HepG2 (cell line): ENCODE data around the gene TCEA3. TPM values are rescaled to one million over a fixed set of nuclear protein-coding genes. Genes with fewer than 3 reads are reported as not detected.
A peak's percentile ranks its signal among the peaks of the same experiment; 100 is the strongest.

Experiments used
- BORCS8-MEF2B ChIP-seq: sonication (generic); formaldehyde crosslinking; IDR thresholded peaks from 2 replicates; pipeline ENCODE4 v1.8.0; 2022; ENCODE audit warnings: mild to moderate bottlenecking, missing genetic modification reagents
- CREM ChIP-seq, 2 experiments: sonication (generic) in 1 of 2; formaldehyde crosslinking in 1 of 2; IDR thresholded peaks; 2 replicates each; pipeline versions ENCODE4 v1.4.0 to v1.6.1; 2016 to 2020; ENCODE audit warnings: antibody characterized with exemption in 1 of 2, mild to moderate bottlenecking in 1 of 2, missing genetic modification reagents in 1 of 2
- DR1 ChIP-seq: sonication (generic); formaldehyde crosslinking; IDR thresholded peaks from 2 replicates; pipeline ENCODE4 v1.8.0; 2021; ENCODE audit warnings: mild to moderate bottlenecking, missing genetic modification reagents, inconsistent platforms
- PHF21A ChIP-seq: sonication (generic); formaldehyde crosslinking; IDR thresholded peaks from 2 replicates; pipeline ENCODE4 v1.5.0; 2020; ENCODE audit warnings: mild to moderate bottlenecking, missing genetic modification reagents
- SIN3B ChIP-seq: fragments of 150-350 bp; IDR thresholded peaks from 2 replicates; pipeline ENCODE4 v1.6.1; 2014; ENCODE audit warnings: low read length
- SOX13 ChIP-seq, 3 experiments: fragments of 450-650 bp in 1 of 3; sonication (generic) in 1 of 3; formaldehyde crosslinking in 1 of 3; IDR thresholded peaks in 2 of 3; conservative IDR thresholded peaks in 1 of 3; 2 replicates each; pipeline versions ENCODE4 v1.5.0 to v1.6.1; 2016 to 2020; ENCODE audit warnings: antibody characterized with exemption in 1 of 3, mild to moderate bottlenecking in 1 of 3, missing compliant biosample characterization in 1 of 3, missing genetic modification reagents in 1 of 3, moderate library complexity in 1 of 3
- SPEN ChIP-seq: sonication (generic); formaldehyde crosslinking; IDR thresholded peaks from 2 replicates; pipeline ENCODE4 v1.5.1; 2020; ENCODE audit warnings: low read depth, mild to moderate bottlenecking, missing genetic modification reagents
- ZNF598 ChIP-seq: sonication (generic); formaldehyde crosslinking; IDR thresholded peaks from 2 replicates; pipeline ENCODE4 v1.5.1; 2020; ENCODE audit warnings: mild to moderate bottlenecking, missing genetic modification reagents, borderline replicate concordance
- ZNF781 ChIP-seq: sonication (generic); formaldehyde crosslinking; IDR thresholded peaks from 2 replicates; pipeline ENCODE4 v1.5.1; 2020; ENCODE audit warnings: borderline replicate concordance, mild to moderate bottlenecking, missing genetic modification reagents; ENCODE audit errors: not compliant biosample characterization
- ZNF83 ChIP-seq: sonication (generic); formaldehyde crosslinking; IDR thresholded peaks from 2 replicates; pipeline ENCODE4 v1.4.0; 2020; ENCODE audit warnings: missing genetic modification reagents, mild to moderate bottlenecking, borderline replicate concordance
- polyA plus RNA-seq, 8 experiments: library from polyadenylated mRNA; depleted of rRNA in 3 of 8; stranded (reverse) in 7 of 8; unstranded in 1 of 8; fragments of >200 nt; fragmentation: Illumina TruSeq in 4 of 8; extraction: Trizol in 4 of 8; gene quantifications; 2 replicates each; pipeline versions ENCODE4 v1.2.1 to v1.2.3, GENCODE V29; 2011 to 2016; ENCODE audit warnings: low read depth in 4 of 8, missing spikeins in 1 of 8, mixed read lengths in 1 of 8; ENCODE audit not compliant: insufficient read depth in 1 of 8
- total RNA-seq, 5 experiments: library from RNA; depleted of rRNA; stranded (reverse); fragments of >200 nt; fragmentation: Illumina TruSeq; extraction: Trizol; gene quantifications; 2 replicates each; pipeline ENCODE4 v1.2.3, GENCODE V29; 2016; ENCODE audit warnings: low read depth in 1 of 5
- TF ChIP-seq, protein P1 (sequence below): sonication (generic); formaldehyde crosslinking; IDR thresholded peaks from 2 replicates; pipeline ENCODE4 v1.4.0; 2020; ENCODE audit warnings: missing genetic modification reagents
- TF ChIP-seq, protein P2 (sequence below): sonication (generic); formaldehyde crosslinking; conservative IDR thresholded peaks from 2 replicates; pipeline ENCODE4 v1.4.0; 2020; ENCODE audit warnings: mild to moderate bottlenecking, missing genetic modification reagents, moderate library complexity
- TF ChIP-seq, protein P3 (sequence below): sonication (generic); formaldehyde crosslinking; IDR thresholded peaks from 2 replicates; pipeline ENCODE4 v1.4.0; 2020; ENCODE audit warnings: low read depth, mild to moderate bottlenecking, missing genetic modification reagents
- TF ChIP-seq, protein P4 (sequence below): sonication (generic); formaldehyde crosslinking; IDR thresholded peaks from 2 replicates; pipeline ENCODE4 v1.8.0; 2022; ENCODE audit warnings: missing genetic modification reagents, mild to moderate bottlenecking, moderate library complexity, borderline replicate concordance

Gene TCEA3
- total and polyA plus RNA-seq, 2 of the 13 experiments (the other 11 are each of a cell fraction or from before 2014, with no cell fraction given) = 55.5 to 84.6 TPM

DNA sequence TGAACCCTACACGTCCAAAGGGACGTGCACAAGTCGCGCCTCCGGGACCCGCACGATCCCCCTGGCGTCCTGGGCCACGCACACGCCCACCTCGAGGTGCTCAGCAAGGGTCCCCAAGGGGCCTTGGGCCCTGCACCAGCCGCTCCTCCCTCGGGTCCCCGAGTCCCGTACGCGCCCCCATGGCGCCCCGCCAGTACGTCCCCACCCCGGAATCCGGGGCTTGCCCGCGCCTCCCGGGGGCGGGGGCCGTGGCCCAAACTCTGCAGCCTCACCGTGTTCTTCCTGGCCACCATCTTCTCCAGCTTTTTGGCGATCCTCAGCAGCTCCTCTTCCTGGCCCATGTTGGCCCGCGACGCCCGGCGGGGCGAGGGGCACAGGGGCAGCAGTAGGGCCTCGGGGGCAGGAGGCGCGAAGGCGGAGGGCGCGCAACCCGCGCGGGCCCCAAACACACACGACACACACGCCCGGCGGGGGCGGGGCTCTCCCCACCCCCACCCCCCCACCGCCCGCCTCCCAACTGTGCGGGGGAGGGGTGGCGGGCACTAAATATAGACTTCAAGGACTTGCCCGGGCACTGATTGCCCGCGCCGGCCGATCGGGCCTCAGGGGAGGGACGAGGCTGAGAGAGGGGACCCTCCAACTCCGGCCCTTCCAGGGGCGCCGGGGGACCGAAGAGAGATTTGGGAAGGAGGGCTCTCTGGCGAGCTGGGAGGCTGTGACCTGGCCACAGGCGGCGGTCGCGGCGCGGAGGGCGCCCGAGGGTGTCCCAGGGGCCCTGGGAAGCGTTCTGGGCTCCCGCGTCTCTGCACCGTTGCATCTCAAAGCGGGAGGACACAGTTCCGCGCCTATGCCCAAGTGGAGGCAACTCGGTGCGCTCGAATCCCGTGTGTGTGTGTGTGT lies at the start of gene TCEA3 (continued):
- TF ChIP-seq ZNF598 (no peak), ZNF781 (peak; percentile 72), CREM (IDR thresholded peaks at IDR 0.05) (no peak), CREM (CRISPR knock-in tag; IDR thresholded peaks at IDR 0.05) (no peak), SPEN (no peak; the same call in 1 of the 2 replicates), SOX13 (IDR thresholded peaks at IDR 0.05) (no peak), SOX13 (CRISPR knock-in tag; conservative IDR thresholded peaks at IDR 0.05 in 1 of 2, IDR thresholded peaks at IDR 0.05 in 1 of 2) (no peak; a peak in 1 of 4 replicates), PHF21A (no peak), SIN3B (no peak), BORCS8-MEF2B (no peak), ZNF83 (CRISPR knock-in tag) (0 out of 2 replicates have a peak, but pooled peaks have one; percentile 47), DR1 (no peak)
- TF ChIP-seq, protein P1, sequence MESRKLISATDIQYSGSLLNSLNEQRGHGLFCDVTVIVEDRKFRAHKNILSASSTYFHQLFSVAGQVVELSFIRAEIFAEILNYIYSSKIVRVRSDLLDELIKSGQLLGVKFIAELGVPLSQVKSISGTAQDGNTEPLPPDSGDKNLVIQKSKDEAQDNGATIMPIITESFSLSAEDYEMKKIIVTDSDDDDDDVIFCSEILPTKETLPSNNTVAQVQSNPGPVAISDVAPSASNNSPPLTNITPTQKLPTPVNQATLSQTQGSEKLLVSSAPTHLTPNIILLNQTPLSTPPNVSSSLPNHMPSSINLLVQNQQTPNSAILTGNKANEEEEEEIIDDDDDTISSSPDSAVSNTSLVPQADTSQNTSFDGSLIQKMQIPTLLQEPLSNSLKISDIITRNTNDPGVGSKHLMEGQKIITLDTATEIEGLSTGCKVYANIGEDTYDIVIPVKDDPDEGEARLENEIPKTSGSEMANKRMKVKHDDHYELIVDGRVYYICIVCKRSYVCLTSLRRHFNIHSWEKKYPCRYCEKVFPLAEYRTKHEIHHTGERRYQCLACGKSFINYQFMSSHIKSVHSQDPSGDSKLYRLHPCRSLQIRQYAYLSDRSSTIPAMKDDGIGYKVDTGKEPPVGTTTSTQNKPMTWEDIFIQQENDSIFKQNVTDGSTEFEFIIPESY = 0 out of 2 replicates have a peak, but pooled peaks have one; percentile 26
- TF ChIP-seq, protein P2, sequence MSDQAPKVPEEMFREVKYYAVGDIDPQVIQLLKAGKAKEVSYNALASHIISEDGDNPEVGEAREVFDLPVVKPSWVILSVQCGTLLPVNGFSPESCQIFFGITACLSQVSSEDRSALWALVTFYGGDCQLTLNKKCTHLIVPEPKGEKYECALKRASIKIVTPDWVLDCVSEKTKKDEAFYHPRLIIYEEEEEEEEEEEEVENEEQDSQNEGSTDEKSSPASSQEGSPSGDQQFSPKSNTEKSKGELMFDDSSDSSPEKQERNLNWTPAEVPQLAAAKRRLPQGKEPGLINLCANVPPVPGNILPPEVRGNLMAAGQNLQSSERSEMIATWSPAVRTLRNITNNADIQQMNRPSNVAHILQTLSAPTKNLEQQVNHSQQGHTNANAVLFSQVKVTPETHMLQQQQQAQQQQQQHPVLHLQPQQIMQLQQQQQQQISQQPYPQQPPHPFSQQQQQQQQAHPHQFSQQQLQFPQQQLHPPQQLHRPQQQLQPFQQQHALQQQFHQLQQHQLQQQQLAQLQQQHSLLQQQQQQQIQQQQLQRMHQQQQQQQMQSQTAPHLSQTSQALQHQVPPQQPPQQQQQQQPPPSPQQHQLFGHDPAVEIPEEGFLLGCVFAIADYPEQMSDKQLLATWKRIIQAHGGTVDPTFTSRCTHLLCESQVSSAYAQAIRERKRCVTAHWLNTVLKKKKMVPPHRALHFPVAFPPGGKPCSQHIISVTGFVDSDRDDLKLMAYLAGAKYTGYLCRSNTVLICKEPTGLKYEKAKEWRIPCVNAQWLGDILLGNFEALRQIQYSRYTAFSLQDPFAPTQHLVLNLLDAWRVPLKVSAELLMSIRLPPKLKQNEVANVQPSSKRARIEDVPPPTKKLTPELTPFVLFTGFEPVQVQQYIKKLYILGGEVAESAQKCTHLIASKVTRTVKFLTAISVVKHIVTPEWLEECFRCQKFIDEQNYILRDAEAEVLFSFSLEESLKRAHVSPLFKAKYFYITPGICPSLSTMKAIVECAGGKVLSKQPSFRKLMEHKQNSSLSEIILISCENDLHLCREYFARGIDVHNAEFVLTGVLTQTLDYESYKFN (CRISPR knock-in tag) = peak; percentile 39
- TF ChIP-seq, protein P3, sequence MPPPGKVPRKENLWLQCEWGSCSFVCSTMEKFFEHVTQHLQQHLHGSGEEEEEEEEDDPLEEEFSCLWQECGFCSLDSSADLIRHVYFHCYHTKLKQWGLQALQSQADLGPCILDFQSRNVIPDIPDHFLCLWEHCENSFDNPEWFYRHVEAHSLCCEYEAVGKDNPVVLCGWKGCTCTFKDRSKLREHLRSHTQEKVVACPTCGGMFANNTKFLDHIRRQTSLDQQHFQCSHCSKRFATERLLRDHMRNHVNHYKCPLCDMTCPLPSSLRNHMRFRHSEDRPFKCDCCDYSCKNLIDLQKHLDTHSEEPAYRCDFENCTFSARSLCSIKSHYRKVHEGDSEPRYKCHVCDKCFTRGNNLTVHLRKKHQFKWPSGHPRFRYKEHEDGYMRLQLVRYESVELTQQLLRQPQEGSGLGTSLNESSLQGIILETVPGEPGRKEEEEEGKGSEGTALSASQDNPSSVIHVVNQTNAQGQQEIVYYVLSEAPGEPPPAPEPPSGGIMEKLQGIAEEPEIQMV (CRISPR knock-in tag) = no peak
- TF ChIP-seq, protein P4, sequence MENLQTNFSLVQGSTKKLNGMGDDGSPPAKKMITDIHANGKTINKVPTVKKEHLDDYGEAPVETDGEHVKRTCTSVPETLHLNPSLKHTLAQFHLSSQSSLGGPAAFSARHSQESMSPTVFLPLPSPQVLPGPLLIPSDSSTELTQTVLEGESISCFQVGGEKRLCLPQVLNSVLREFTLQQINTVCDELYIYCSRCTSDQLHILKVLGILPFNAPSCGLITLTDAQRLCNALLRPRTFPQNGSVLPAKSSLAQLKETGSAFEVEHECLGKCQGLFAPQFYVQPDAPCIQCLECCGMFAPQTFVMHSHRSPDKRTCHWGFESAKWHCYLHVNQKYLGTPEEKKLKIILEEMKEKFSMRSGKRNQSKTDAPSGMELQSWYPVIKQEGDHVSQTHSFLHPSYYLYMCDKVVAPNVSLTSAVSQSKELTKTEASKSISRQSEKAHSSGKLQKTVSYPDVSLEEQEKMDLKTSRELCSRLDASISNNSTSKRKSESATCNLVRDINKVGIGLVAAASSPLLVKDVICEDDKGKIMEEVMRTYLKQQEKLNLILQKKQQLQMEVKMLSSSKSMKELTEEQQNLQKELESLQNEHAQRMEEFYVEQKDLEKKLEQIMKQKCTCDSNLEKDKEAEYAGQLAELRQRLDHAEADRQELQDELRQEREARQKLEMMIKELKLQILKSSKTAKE = peak; percentile 58; the same call in 1 of the 2 replicates
